ENCODE measurements around the gene ATP4B.

DNA sequence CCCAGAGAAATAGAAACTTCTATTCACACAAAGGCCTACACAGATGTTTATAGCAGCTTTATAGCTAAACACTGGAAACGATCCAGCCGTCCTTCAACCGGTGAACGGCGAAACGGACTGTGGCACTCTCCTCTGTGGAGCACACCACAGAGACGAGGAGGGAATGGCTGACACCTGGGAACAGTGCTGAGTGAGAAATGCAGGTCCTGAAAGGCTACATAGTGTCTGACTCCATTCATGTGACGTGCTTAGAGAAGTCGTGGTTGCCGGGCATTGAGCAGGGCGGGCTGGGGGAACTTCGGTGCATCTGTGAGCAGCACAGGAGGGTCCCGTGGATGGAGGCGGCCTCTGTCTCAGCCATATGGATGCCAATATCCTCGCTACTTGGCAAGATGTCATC, 5.9 kb upstream of the ATP4B start:
- no peak for TF ChIP-seq POLR2A (IDR thresholded peaks at IDR 0.05; ENCODE audit: low read length)
- TF ChIP-seq GATA1 (IDR thresholded peaks at IDR 0.05; ENCODE audit: low read depth, low read length) = no peak
